Esophagus squamous epithelium (tissue), 5 donors: ENCODE results near the gene GPR6. TPM values are rescaled to one million over a fixed set of nuclear protein-coding genes. Genes with fewer than 3 reads are reported as not detected.

Source experiments
- DNase-seq: peaks from one replicate; lab custom pipeline; 2025; lab: John Stamatoyannopoulos, UW
- H3K27ac ChIP-seq, 4 donors: fragments of 200-600 bp; sonication (generic); one replicate each; pipeline ENCODE4 v1.5.1; 2016 to 2019; ENCODE audit warnings: mild to moderate bottlenecking in 1 of 4
- H3K27me3 ChIP-seq, 4 donors: fragments of 200-600 bp; sonication (generic); 1 replicate in 3 of 4; 2 replicates in 1 of 4; pipeline versions ENCODE4 v1.5.1 to v1.6.0; 2017 to 2021; ENCODE audit warnings: antibody characterized with exemption in 1 of 4
- H3K36me3 ChIP-seq, 3 donors: fragments of 200-600 bp; sonication (generic); one replicate each; pipeline ENCODE4 v1.5.1; 2016 to 2019
- H3K4me1 ChIP-seq, 3 donors: fragments of 200-600 bp; sonication (generic); one replicate each; pipeline ENCODE4 v1.5.1; 2017 to 2019
- H3K4me3 ChIP-seq, 4 donors: fragments of 200-600 bp; sonication (generic); 1 replicate in 3 of 4; 2 replicates in 1 of 4; pipeline ENCODE4 v1.5.1; 2016 to 2019; ENCODE audit warnings: mild to moderate bottlenecking in 2 of 4, moderate library complexity in 1 of 4
- H3K9me3 ChIP-seq, 3 donors: fragments of 200-600 bp; sonication (generic); one replicate each; pipeline ENCODE4 v1.5.1; 2016 to 2019
- POLR2A ChIP-seq, 4 donors: fragments of 450-650 bp; IDR thresholded peaks; one replicate each; pipeline ENCODE4 v1.6.1; 2017; ENCODE audit warnings: antibody characterized with exemption in 4 of 4, mild to moderate bottlenecking in 4 of 4, moderate library complexity in 3 of 4
- WGBS, 2 donors: methylation state at CpG; one replicate each; pipeline ENCODE4 v1.1.5; 2018; 5-methylcytosine and 5-hydroxymethylcytosine counted together
- intact Hi-C: fragments of 100-400 bp; cut with DNase I; formaldehyde crosslinking; loops from one replicate; pipeline ENCODE4 v1.15.0; 2022
- total RNA-seq, 4 donors: library from RNA; depleted of rRNA; stranded (reverse); fragments of >200 nt; gene quantifications; one replicate each; pipeline ENCODE4 v1.1.0, GENCODE V29; 2016
- TF ChIP-seq, protein P1 (sequence below), 6 experiments: fragments of 450-650 bp in 4 of 6; fragments of 200-600 bp in 2 of 6; sonication (generic) in 2 of 6; IDR thresholded peaks; one replicate each; pipeline ENCODE4 v1.5.1; 2016 to 2019; ENCODE audit warnings: antibody characterized with exemption in 6 of 6, mild to moderate bottlenecking in 4 of 6, moderate library complexity in 4 of 6
- donor health status: DM: yes; HTN: yes; CAD: no.

GPR6 gene
- total RNA-seq, 4 donors from 2014 or later, result not detected

DNA sequence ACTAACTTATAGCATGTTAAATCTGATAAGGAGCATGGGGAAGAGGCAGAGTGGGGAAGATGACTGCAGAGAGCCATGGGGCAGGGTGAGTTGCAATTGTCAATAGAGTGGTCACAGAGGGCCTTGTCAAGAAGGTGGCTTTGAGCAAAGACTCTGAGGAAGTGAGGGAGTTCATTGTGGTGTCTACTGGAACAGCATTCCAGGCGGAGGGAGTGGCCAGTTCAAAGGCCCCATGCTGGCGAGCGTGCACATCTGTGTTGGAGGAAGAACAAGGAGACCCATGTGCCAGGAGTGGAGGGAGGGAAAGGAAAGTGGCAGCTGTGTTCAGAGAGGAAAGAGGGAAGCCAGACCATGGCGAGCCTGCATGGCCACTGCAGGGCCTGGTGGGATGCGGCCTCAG lies 15.8 kb upstream of the GPR6 start:
- no peaks in the 10 kb centered on the region for H3K36me3 ChIP-seq
- no peak overlapping the region for H3K27ac ChIP-seq
- no peaks in the 10 kb centered on the region for H3K4me1 ChIP-seq
- H3K9me3 ChIP-seq, result no peaks in the 10 kb centered on the region
- no peaks in the 10 kb centered on the region for H3K27me3 ChIP-seq
- WGBS, 2 donors, result 82 to 93% methylated on average over 5 of the region's 5 CpGs
- no peak overlapping the region for H3K4me3 ChIP-seq
- no peak for DNase-seq
- intact Hi-C loops, result no loop called here
- TF ChIP-seq, protein P1, sequence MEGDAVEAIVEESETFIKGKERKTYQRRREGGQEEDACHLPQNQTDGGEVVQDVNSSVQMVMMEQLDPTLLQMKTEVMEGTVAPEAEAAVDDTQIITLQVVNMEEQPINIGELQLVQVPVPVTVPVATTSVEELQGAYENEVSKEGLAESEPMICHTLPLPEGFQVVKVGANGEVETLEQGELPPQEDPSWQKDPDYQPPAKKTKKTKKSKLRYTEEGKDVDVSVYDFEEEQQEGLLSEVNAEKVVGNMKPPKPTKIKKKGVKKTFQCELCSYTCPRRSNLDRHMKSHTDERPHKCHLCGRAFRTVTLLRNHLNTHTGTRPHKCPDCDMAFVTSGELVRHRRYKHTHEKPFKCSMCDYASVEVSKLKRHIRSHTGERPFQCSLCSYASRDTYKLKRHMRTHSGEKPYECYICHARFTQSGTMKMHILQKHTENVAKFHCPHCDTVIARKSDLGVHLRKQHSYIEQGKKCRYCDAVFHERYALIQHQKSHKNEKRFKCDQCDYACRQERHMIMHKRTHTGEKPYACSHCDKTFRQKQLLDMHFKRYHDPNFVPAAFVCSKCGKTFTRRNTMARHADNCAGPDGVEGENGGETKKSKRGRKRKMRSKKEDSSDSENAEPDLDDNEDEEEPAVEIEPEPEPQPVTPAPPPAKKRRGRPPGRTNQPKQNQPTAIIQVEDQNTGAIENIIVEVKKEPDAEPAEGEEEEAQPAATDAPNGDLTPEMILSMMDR (IDR thresholded peaks at IDR 0.05), result no peak
- no peak for TF ChIP-seq POLR2A (IDR thresholded peaks at IDR 0.05)

DNA sequence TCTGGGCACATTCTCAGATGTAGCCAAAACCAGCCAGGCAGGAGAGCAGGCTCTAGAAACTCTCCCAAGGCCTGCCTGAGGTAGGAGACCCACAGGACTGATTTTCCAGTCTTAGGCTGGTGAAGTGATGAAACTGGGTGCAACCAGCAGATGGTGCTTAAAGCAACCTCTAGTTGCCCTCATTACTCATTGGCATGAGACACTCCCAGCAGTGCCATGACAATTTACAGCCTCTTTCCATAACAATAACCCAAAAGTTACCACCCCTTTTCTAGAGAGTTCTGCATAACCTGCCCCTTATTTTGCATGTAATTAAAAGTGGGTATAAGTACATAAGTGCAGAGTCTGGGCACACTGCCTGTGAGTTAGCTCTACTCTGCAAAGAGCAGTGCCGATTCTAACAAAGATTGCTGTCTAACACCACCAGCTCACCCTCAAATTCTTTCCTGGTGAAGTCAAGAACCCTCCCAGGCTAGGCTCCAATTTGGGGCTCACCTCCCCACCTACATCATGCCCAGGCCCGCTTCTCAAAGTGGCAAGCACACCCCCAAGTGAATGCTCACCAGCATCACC lies 14.4 kb upstream of the GPR6 start:
- Histone ChIP-seq H3K27me3 (no peaks in the 10 kb centered on the region), H3K27ac (no peak overlapping the region), H3K36me3 (no peaks in the 10 kb centered on the region), H3K9me3 (no peaks in the 10 kb centered on the region), H3K4me1 (no peaks in the 10 kb centered on the region), H3K4me3 (no peak overlapping the region)
- WGBS, 2 donors, result 33 to 44% methylated on average over 1 to 2 of the region's 2 CpGs
- intact Hi-C loops, result no loop called here
- DNase-seq, result no peak
- TF ChIP-seq, protein P1 (IDR thresholded peaks at IDR 0.05), result no peak
- no peak for TF ChIP-seq POLR2A (IDR thresholded peaks at IDR 0.05)

DNA sequence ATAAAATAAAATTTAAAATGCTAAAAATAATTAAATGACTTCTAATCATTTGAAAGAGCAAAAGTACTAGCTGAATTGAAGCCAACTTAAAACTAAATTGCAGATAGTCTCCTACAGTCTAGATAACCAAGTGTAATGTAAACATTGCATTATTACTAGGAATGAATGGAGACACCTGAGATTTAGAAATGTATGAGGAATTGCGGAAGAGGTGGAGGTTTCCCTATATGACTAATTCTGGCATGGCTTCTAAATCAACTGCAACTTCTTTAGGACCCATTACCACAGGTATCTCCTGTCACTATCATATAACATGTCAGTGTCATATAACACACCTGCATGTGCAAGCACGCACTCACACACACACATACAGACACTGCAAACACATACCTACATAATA lies 13.2 kb upstream of the GPR6 start:
- H3K27ac ChIP-seq, result no peak overlapping the region
- WGBS, 2 donors, result 71 to 74% methylated on average over 2 of the region's 2 CpGs
- H3K36me3 ChIP-seq, result no peaks in the 10 kb centered on the region
- TF ChIP-seq, protein P1 (IDR thresholded peaks at IDR 0.05), result no peak
- no peak for TF ChIP-seq POLR2A (IDR thresholded peaks at IDR 0.05)
- no peak for DNase-seq
- no peaks in the 10 kb centered on the region for H3K4me1 ChIP-seq
- no peaks in the 10 kb centered on the region for H3K27me3 ChIP-seq
- H3K4me3 ChIP-seq, result no peak overlapping the region
- H3K9me3 ChIP-seq, result no peaks in the 10 kb centered on the region
- intact Hi-C loops, result no loop called here

DNA sequence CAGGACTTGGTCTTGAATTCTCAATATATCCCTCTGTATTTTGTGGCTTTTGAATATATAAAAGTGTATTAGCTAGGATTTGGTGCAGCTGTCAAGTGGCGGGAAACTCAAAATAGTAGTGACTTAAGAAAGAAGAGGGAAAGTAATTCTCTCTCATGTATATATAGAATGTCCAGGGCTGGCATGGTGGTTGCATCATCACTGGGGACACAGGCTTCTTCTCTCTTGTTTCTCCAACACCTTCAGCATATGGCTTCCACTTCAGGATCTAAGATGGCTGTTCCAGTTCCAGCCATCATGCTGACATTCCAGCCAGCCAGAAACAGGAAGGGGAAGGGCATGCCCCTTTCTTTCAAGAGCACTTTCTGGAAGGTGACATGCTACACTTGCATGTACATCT lies 11.8 kb upstream of the GPR6 start:
- Histone ChIP-seq H3K27me3 (no peaks in the 10 kb centered on the region), H3K4me1 (no peaks in the 10 kb centered on the region), H3K4me3 (no peak overlapping the region), H3K36me3 (no peaks in the 10 kb centered on the region), H3K27ac (no peak overlapping the region), H3K9me3 (no peaks in the 10 kb centered on the region)
- DNase-seq, result no peak
- intact Hi-C loops, result no loop called here
- 92 to 100% methylated on average over 1 of the region's 1 CpG for WGBS, 2 donors
- TF ChIP-seq, protein P1 (IDR thresholded peaks at IDR 0.05), result no peak
- TF ChIP-seq POLR2A (IDR thresholded peaks at IDR 0.05), result no peak

DNA sequence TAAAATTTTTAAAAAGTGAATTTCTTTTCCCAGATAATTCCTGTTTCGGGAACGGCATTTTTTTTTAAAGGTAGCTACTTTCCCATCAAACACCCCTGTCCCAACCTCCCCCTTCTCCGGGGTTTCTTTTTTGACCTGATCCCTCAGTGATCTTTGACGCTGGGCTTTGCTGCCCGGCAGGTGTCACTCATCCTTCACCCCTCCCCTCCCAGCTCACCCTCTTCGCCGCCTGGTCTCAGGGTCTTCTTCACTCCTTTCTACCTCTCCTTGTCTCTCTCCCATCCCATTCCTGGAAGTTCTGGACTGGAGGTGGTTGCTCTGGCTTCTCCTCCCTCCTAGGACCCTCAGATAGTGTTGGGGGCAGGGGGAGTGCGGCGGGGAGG lies 329 bp upstream of the GPR6 start:
- H3K4me3 ChIP-seq, result no peak overlapping the region
- no peaks in the 10 kb centered on the region for H3K9me3 ChIP-seq
- H3K4me1 ChIP-seq, result peaks cover 0 to 19% (median 0%) of the 10 kb centered on the region in 3 donors
- 29 to 33% methylated on average over 7 of the region's 9 CpGs for WGBS, 2 donors
- H3K27ac ChIP-seq, result no peak overlapping the region
- H3K27me3 ChIP-seq, result peaks cover 0 to 67% (median 13%) of the 10 kb centered on the region in 4 donors
- no peak for TF ChIP-seq POLR2A (IDR thresholded peaks at IDR 0.05)
- TF ChIP-seq, protein P1 (IDR thresholded peaks at IDR 0.05), result no peak
- no peak for DNase-seq
- H3K36me3 ChIP-seq, result no peaks in the 10 kb centered on the region
- intact Hi-C loops, result no loop called here
